GM23338 (cell line): ENCODE measurements around the gene NFE2L1. TPM values are rescaled to one million over a fixed set of nuclear protein-coding genes. Genes with fewer than 3 reads are reported as not detected.

Experiments
- ATAC-seq: fragments of 200-7000 bp; cut with Tn5 transposase; 3 replicates; pipeline ENCODE4 v1.9.1; 2020
- DNase-seq: peaks from one replicate; pipeline ENCODE4 v3.0.0-alpha.2; 2015; ENCODE audit warnings: low spot score
- H2AFZ ChIP-seq: fragments of 200-600 bp; sonication (generic); 2 replicates; pipeline ENCODE4 v1.8.0; 2016; ENCODE audit warnings: antibody characterized with exemption, mild to moderate bottlenecking, moderate library complexity
- H3F3A ChIP-seq: fragments of 200-600 bp; sonication (generic); replicated peaks from 2 replicates; pipeline ENCODE4 v1.8.0; 2017; ENCODE audit warnings: antibody characterized with exemption, mixed run types, low read depth
- H3K27ac ChIP-seq: fragments of 200-600 bp; sonication (generic); 2 replicates; pipeline ENCODE4 v1.6.1; 2016; ENCODE audit warnings: low read depth
- H3K27me3 ChIP-seq: fragments of 200-600 bp; sonication (generic); 2 replicates; pipeline ENCODE4 v1.8.0; 2016; ENCODE audit warnings: mild to moderate bottlenecking, mixed run types, moderate library complexity; ENCODE audit not compliant: insufficient read depth
- H3K36me3 ChIP-seq: fragments of 200-600 bp; sonication (generic); 2 replicates; pipeline ENCODE4 v1.8.0; 2016; ENCODE audit warnings: mild to moderate bottlenecking; ENCODE audit not compliant: insufficient read depth
- H3K4me1 ChIP-seq: fragments of 200-600 bp; sonication (generic); 2 replicates; pipeline ENCODE4 v1.8.0; 2016; ENCODE audit warnings: mild to moderate bottlenecking, moderate library complexity; ENCODE audit not compliant: insufficient read depth
- H3K4me2 ChIP-seq: fragments of 200-600 bp; sonication (generic); 2 replicates; pipeline ENCODE4 v1.7.1; 2017; ENCODE audit warnings: mixed run types
- H3K4me3 ChIP-seq: fragments of 200-600 bp; sonication (generic); 2 replicates; pipeline ENCODE4 v1.6.1; 2016; ENCODE audit warnings: mixed run types
- H3K79me2 ChIP-seq: fragments of 200-600 bp; sonication (generic); replicated peaks from 2 replicates; pipeline ENCODE4 v1.8.0; 2017; ENCODE audit warnings: mild to moderate bottlenecking; ENCODE audit not compliant: insufficient read depth
- H3K9me2 ChIP-seq: fragments of 200-600 bp; sonication (generic); 2 replicates; pipeline ENCODE4 v1.8.0; 2017; ENCODE audit not compliant: insufficient read depth
- H4K20me1 ChIP-seq: fragments of 200-600 bp; sonication (generic); replicated peaks from 2 replicates; pipeline ENCODE4 v1.8.0; 2017; ENCODE audit warnings: mild to moderate bottlenecking; ENCODE audit not compliant: insufficient read depth
- H3K27ac Mint-ChIP-seq: 2 replicates; pipeline ENCODE4 v1.8.0; 2020; ENCODE audit warnings: inconsistent platforms, mild to moderate bottlenecking, moderate library complexity, mixed read lengths
- H3K27me3 Mint-ChIP-seq: 3 replicates; pipeline ENCODE4 v1.8.0; 2022; ENCODE audit warnings: low read depth, mild to moderate bottlenecking, moderate library complexity, mixed read lengths, inconsistent platforms; ENCODE audit not compliant: insufficient read depth, poor library complexity
- H3K36me3 Mint-ChIP-seq: 3 replicates; pipeline ENCODE4 v1.8.0; 2021; ENCODE audit warnings: low read depth, mild to moderate bottlenecking, inconsistent platforms, moderate library complexity, mixed read lengths
- H3K4me1 Mint-ChIP-seq: 3 replicates; pipeline ENCODE4 v1.8.0; 2020; ENCODE audit warnings: mild to moderate bottlenecking, inconsistent platforms, mixed read lengths
- H3K4me3 Mint-ChIP-seq: 3 replicates; pipeline ENCODE4 v1.8.0; 2021; ENCODE audit warnings: moderate library complexity, mild to moderate bottlenecking, inconsistent platforms, mixed read lengths
- H3K9me3 Mint-ChIP-seq: 3 replicates; pipeline ENCODE4 v1.8.0; 2020; ENCODE audit warnings: moderate library complexity, mild to moderate bottlenecking, inconsistent platforms, mixed read lengths
- CREB1 ChIP-seq: fragments of 250-450 bp; sonication (Bioruptor Pico); IDR thresholded peaks from 2 replicates; pipeline ENCODE4 v1.5.0; 2020; ENCODE audit warnings: low read depth, mild to moderate bottlenecking, moderate library complexity
- EZH2 ChIP-seq: fragments of 200-600 bp; sonication (generic); IDR thresholded peaks from one replicate; pipeline ENCODE4 v1.8.0; 2017; ENCODE audit warnings: antibody characterized with exemption, mild to moderate bottlenecking, low read depth; ENCODE audit not compliant: unreplicated experiment
- EZH2phosphoT487 ChIP-seq: fragments of 200-600 bp; sonication (generic); IDR thresholded peaks from one replicate; pipeline ENCODE4 v1.8.1; 2018; ENCODE audit warnings: antibody characterized with exemption; ENCODE audit not compliant: unreplicated experiment
- JUNB ChIP-seq: IDR thresholded peaks from one replicate; pipeline ENCODE4 v1.6.1; 2016; ENCODE audit warnings: antibody characterized with exemption; ENCODE audit not compliant: unreplicated experiment
- NANOG ChIP-seq: IDR thresholded peaks from 2 replicates; pipeline ENCODE4 v1.6.1; 2016; ENCODE audit warnings: antibody characterized with exemption, borderline replicate concordance
- POLR2AphosphoS5 ChIP-seq: IDR thresholded peaks from 2 replicates; pipeline ENCODE4 v1.6.1; 2016; ENCODE audit warnings: antibody characterized with exemption, low read depth
- STAT1 ChIP-seq: IDR thresholded peaks from one replicate; pipeline ENCODE4 v1.6.1; 2016; ENCODE audit warnings: antibody characterized with exemption; ENCODE audit not compliant: unreplicated experiment
- ZNF114 ChIP-seq: fragments of 250-450 bp; sonication (Bioruptor Pico); IDR thresholded peaks from 2 replicates; pipeline ENCODE4 v1.5.0; 2020; ENCODE audit warnings: mild to moderate bottlenecking, moderate library complexity
- ZNF331 ChIP-seq: fragments of 250-450 bp; sonication (Bioruptor Pico); IDR thresholded peaks from 2 replicates; pipeline ENCODE4 v1.5.0; 2020; ENCODE audit warnings: low read depth, mild to moderate bottlenecking, moderate library complexity
- polyA plus RNA-seq: library from polyadenylated mRNA; unstranded; fragments of >200 nt; fragmentation: Nextera tagmentation; extraction: Ambion mirVana; gene quantifications from 2 replicates; pipeline ENCODE4 v1.2.1, GENCODE V29; 2016
- total RNA-seq: library from RNA; depleted of rRNA; stranded (reverse); fragments of >200 nt; shearing (Covaris generic); gene quantifications from 2 replicates; pipeline ENCODE4 v1.2.3, GENCODE V29; 2014
- TF ChIP-seq, protein P1 (sequence below): IDR thresholded peaks from 2 replicates; pipeline ENCODE4 v1.6.1; 2016; ENCODE audit warnings: antibody characterized with exemption
- TF ChIP-seq, protein P2 (sequence below), 2 experiments: fragments of 200-600 bp in 1 of 2; sonication (generic) in 1 of 2; conservative IDR thresholded peaks; 2 replicates each; pipeline versions ENCODE4 v1.5.1 to v1.6.1; 2016 to 2017; ENCODE audit warnings: antibody characterized with exemption in 2 of 2, low read depth in 2 of 2, mild to moderate bottlenecking in 2 of 2, moderate library complexity in 1 of 2
- TF ChIP-seq, protein P3 (sequence below): IDR thresholded peaks from one replicate; pipeline ENCODE4 v1.6.1; 2018; ENCODE audit warnings: antibody characterized with exemption; ENCODE audit not compliant: unreplicated experiment
- TF ChIP-seq, protein P4 (sequence below): fragments of 250-450 bp; sonication (Bioruptor Pico); IDR thresholded peaks from 2 replicates; pipeline ENCODE4 v1.5.0; 2020; ENCODE audit warnings: mild to moderate bottlenecking, moderate library complexity

NFE2L1 gene
- total and polyA plus RNA-seq, 2 experiments from 2014 or later = 39.9 to 138 TPM

DNA sequence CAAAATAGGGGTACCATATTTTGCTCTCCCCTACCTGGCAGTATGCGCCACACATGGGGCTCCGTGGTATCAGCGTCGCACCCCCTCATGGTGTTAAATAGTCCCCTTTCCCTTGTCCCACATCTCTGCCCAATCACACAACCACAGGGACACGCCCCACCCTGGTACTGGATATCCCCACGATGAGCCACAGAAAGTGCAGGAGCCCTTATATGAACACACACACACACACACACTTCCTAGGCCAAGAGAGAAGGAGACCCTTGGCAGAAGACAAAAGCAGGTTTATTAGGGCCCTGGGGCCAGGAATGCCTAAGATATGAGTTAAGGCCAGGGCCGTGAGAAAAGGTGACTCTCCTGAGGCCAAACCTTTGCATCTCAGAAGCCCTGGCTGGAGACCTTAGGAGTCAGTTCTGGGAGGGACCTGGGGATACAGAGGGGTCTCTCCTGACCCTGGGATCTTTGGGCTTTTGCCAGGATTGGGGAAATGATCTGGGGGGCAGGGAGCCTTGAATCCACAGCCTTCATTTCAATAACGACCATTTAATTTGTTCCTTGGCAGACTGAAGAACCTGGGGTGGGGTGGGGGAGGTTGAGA, 22.2 kb upstream of the NFE2L1 start:
- Histone ChIP-seq H3K79me2 (no peaks in the 10 kb centered on the region), H3F3A (peaks cover 14% of the 10 kb centered on the region; the same call in 1 of the 2 replicates), H3K27me3 (peaks cover 22% of the 10 kb centered on the region), H3K4me2 (peak overlapping the region; percentile 95), H3K36me3 (no peaks in the 10 kb centered on the region), H3K4me1 (peaks cover 21% of the 10 kb centered on the region), H3K9me2 (no peaks in the 10 kb centered on the region), H3K4me3 (peak overlapping the region; percentile 83), H4K20me1 (no peaks in the 10 kb centered on the region), H3K27ac (no peak overlapping the region), H2AFZ (no peak overlapping the region; the same call in 1 of the 2 replicates)
- peaks cover 34% of the 10 kb centered on the region for H3K27me3 Mint-ChIP-seq
- TF ChIP-seq, protein P1, sequence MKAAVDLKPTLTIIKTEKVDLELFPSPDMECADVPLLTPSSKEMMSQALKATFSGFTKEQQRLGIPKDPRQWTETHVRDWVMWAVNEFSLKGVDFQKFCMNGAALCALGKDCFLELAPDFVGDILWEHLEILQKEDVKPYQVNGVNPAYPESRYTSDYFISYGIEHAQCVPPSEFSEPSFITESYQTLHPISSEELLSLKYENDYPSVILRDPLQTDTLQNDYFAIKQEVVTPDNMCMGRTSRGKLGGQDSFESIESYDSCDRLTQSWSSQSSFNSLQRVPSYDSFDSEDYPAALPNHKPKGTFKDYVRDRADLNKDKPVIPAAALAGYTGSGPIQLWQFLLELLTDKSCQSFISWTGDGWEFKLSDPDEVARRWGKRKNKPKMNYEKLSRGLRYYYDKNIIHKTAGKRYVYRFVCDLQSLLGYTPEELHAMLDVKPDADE = no peak
- no peak for TF ChIP-seq ZNF331
- no peak for TF ChIP-seq NANOG
- TF ChIP-seq, protein P2, sequence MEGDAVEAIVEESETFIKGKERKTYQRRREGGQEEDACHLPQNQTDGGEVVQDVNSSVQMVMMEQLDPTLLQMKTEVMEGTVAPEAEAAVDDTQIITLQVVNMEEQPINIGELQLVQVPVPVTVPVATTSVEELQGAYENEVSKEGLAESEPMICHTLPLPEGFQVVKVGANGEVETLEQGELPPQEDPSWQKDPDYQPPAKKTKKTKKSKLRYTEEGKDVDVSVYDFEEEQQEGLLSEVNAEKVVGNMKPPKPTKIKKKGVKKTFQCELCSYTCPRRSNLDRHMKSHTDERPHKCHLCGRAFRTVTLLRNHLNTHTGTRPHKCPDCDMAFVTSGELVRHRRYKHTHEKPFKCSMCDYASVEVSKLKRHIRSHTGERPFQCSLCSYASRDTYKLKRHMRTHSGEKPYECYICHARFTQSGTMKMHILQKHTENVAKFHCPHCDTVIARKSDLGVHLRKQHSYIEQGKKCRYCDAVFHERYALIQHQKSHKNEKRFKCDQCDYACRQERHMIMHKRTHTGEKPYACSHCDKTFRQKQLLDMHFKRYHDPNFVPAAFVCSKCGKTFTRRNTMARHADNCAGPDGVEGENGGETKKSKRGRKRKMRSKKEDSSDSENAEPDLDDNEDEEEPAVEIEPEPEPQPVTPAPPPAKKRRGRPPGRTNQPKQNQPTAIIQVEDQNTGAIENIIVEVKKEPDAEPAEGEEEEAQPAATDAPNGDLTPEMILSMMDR (conservative IDR thresholded peaks at IDR 0.05; ENCODE audit: low read depth in 2 of 2) = no peak
- TF ChIP-seq ZNF114 (CRISPR knock-in tag) = no peak
- TF ChIP-seq, protein P3, sequence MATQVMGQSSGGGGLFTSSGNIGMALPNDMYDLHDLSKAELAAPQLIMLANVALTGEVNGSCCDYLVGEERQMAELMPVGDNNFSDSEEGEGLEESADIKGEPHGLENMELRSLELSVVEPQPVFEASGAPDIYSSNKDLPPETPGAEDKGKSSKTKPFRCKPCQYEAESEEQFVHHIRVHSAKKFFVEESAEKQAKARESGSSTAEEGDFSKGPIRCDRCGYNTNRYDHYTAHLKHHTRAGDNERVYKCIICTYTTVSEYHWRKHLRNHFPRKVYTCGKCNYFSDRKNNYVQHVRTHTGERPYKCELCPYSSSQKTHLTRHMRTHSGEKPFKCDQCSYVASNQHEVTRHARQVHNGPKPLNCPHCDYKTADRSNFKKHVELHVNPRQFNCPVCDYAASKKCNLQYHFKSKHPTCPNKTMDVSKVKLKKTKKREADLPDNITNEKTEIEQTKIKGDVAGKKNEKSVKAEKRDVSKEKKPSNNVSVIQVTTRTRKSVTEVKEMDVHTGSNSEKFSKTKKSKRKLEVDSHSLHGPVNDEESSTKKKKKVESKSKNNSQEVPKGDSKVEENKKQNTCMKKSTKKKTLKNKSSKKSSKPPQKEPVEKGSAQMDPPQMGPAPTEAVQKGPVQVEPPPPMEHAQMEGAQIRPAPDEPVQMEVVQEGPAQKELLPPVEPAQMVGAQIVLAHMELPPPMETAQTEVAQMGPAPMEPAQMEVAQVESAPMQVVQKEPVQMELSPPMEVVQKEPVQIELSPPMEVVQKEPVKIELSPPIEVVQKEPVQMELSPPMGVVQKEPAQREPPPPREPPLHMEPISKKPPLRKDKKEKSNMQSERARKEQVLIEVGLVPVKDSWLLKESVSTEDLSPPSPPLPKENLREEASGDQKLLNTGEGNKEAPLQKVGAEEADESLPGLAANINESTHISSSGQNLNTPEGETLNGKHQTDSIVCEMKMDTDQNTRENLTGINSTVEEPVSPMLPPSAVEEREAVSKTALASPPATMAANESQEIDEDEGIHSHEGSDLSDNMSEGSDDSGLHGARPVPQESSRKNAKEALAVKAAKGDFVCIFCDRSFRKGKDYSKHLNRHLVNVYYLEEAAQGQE = no peak
- TF ChIP-seq EZH2phosphoT487 = no peak
- no peak for TF ChIP-seq STAT1
- TF ChIP-seq POLR2AphosphoS5 = no peak
- TF ChIP-seq JUNB = no peak
- TF ChIP-seq CREB1 (CRISPR knock-in tag) = no peak
- TF ChIP-seq EZH2 = no peak
- TF ChIP-seq, protein P4, sequence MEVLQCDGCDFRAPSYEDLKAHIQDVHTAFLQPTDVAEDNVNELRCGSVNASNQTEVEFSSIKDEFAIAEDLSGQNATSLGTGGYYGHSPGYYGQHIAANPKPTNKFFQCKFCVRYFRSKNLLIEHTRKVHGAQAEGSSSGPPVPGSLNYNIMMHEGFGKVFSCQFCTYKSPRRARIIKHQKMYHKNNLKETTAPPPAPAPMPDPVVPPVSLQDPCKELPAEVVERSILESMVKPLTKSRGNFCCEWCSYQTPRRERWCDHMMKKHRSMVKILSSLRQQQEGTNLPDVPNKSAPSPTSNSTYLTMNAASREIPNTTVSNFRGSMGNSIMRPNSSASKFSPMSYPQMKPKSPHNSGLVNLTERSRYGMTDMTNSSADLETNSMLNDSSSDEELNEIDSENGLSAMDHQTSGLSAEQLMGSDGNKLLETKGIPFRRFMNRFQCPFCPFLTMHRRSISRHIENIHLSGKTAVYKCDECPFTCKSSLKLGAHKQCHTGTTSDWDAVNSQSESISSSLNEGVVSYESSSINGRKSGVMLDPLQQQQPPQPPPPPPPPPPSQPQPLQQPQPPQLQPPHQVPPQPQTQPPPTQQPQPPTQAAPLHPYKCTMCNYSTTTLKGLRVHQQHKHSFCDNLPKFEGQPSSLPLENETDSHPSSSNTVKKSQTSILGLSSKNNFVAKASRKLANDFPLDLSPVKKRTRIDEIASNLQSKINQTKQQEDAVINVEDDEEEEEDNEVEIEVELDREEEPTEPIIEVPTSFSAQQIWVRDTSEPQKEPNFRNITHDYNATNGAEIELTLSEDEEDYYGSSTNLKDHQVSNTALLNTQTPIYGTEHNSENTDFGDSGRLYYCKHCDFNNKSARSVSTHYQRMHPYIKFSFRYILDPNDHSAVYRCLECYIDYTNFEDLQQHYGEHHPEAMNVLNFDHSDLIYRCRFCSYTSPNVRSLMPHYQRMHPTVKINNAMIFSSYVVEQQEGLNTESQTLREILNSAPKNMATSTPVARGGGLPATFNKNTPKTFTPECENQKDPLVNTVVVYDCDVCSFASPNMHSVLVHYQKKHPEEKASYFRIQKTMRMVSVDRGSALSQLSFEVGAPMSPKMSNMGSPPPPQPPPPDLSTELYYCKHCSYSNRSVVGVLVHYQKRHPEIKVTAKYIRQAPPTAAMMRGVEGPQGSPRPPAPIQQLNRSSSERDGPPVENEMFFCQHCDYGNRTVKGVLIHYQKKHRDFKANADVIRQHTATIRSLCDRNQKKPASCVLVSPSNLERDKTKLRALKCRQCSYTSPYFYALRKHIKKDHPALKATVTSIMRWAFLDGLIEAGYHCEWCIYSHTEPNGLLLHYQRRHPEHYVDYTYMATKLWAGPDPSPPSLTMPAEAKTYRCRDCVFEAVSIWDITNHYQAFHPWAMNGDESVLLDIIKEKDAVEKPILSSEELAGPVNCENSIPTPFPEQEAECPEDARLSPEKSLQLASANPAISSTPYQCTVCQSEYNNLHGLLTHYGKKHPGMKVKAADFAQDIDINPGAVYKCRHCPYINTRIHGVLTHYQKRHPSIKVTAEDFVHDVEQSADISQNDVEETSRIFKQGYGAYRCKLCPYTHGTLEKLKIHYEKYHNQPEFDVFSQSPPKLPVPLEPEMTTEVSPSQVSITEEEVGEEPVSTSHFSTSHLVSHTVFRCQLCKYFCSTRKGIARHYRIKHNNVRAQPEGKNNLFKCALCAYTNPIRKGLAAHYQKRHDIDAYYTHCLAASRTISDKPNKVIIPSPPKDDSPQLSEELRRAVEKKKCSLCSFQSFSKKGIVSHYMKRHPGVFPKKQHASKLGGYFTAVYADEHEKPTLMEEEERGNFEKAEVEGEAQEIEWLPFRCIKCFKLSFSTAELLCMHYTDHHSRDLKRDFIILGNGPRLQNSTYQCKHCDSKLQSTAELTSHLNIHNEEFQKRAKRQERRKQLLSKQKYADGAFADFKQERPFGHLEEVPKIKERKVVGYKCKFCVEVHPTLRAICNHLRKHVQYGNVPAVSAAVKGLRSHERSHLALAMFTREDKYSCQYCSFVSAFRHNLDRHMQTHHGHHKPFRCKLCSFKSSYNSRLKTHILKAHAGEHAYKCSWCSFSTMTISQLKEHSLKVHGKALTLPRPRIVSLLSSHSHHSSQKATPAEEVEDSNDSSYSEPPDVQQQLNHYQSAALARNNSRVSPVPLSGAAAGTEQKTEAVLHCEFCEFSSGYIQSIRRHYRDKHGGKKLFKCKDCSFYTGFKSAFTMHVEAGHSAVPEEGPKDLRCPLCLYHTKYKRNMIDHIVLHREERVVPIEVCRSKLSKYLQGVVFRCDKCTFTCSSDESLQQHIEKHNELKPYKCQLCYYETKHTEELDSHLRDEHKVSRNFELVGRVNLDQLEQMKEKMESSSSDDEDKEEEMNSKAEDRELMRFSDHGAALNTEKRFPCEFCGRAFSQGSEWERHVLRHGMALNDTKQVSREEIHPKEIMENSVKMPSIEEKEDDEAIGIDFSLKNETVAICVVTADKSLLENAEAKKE = no peak
- ATAC-seq = no peak
- H3K36me3 Mint-ChIP-seq = no peaks in the 10 kb centered on the region
- peak overlapping the region; percentile 76 for H3K4me3 Mint-ChIP-seq
- H3K9me3 Mint-ChIP-seq = no peaks in the 10 kb centered on the region
- DNase-seq = peak; percentile 26
- peaks cover 25% of the 10 kb centered on the region for H3K4me1 Mint-ChIP-seq
- H3K27ac Mint-ChIP-seq = no peak overlapping the region
